Fibroblast of villous mesenchyme (primary cell): ENCODE data around the gene RNF130. TPM values are rescaled to one million over a fixed set of nuclear protein-coding genes. Genes with fewer than 3 reads are reported as not detected.
"Not testable (repeated sequence)": the region's sequence is repeated elsewhere in the genome, so short reads cannot be mapped to it uniquely, and the experiment has no call there.

ENCODE experiments used
- DNase-seq: peaks from one replicate; pipeline ENCODE4 v3.0.0-alpha.2; 2010; ENCODE audit warnings: low read depth
- H3K4me3 ChIP-seq: 2 replicates; pipeline ENCODE4 v1.5.1; 2011; ENCODE audit warnings: low read depth, mild to moderate bottlenecking, low read length
- CTCF ChIP-seq: IDR thresholded peaks from 2 replicates; pipeline ENCODE4 v1.5.1; 2012; ENCODE audit warnings: low read depth, mild to moderate bottlenecking, low read length; ENCODE audit not compliant: insufficient read depth
- total RNA-seq: library from RNA; depleted of rRNA; stranded (reverse); fragments of >200 nt; gene quantifications from 2 replicates; pipeline ENCODE4 v1.2.3, GENCODE V29; 2012

Gene RNF130
- total RNA-seq, 1 donor, result 12.1 TPM

- TF ChIP-seq CTCF, result no peak
- no peak overlapping the region for H3K4me3 ChIP-seq
- DNase-seq, result no peak
These were observed 44.7 kb downstream of the RNF130 start for GRCh38 chr5:180026734-180027458.

- TF ChIP-seq CTCF, result no peak
- peak; percentile 16 for DNase-seq
- no peak overlapping the region for H3K4me3 ChIP-seq
These were observed 45.2 kb downstream of the RNF130 start for GRCh38 chr5:180026320-180026719.

GRCh38 chr5:180021900-180022299, 49.7 kb downstream of the RNF130 start:
- H3K4me3 ChIP-seq, result no peak overlapping the region
- no peak for TF ChIP-seq CTCF
- no peak for DNase-seq

- no peak overlapping the region for H3K4me3 ChIP-seq
- no peak for DNase-seq
- no peak for TF ChIP-seq CTCF
These were observed 51.4 kb downstream of the RNF130 start for GRCh38 chr5:180020176-180020575.

GRCh38 chr5:180018347-180019060, 53.1 kb downstream of the RNF130 start:
- no peak for DNase-seq

GRCh38 chr5:180015523-180015922, 56.0 kb downstream of the RNF130 start:
- not testable (repeated sequence) for DNase-seq, H3K4me3 ChIP-seq

More at GRCh38 chr5:180018347-180019060, 53.1 kb downstream of the RNF130 start:
- TF ChIP-seq CTCF, result no peak
- H3K4me3 ChIP-seq, result no peak overlapping the region

- no peak for DNase-seq
- no peak for TF ChIP-seq CTCF
- no peak overlapping the region for H3K4me3 ChIP-seq
These were observed 57.9 kb downstream of the RNF130 start for GRCh38 chr5:180013678-180014077.
